ENCODE measurements around the gene HIGD1C. TPM values are rescaled to one million over a fixed set of nuclear protein-coding genes. Genes with fewer than 3 reads are reported as not detected.

Gene HIGD1C
- total RNA-seq, 3 donors from 2014 or later, result not detected

DNA sequence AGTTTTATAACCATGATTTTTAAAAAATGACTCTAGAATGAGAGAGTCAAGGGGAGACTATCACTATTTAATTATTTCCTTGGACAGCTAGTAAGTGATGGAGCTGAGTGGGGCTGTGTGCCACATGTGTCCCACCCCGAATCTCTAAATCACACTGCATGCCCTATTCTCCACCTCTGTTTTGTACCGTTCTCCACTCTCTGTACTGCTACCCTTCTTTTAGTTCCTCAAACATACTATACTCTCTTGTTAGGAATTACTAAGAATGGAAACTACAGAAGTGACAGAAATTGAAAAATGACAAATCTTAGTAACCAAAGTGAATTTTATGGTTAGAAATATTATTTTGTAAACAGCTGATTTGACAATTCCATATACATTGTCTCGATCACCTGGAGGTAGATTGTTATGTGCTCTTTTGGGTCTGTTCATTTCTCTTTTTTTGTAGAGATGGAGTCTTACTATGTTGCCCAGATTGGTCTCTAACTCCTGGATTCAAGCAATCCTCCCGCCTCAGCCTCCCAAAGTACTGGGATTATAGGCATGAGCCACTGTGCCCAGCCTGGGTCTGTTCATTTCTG lies 37.9 kb downstream of the HIGD1C start:
- DNase-seq (ENCODE audit: low spot score in 2 of 2), result no peak
- no peaks in the 10 kb centered on the region for H3K27me3 ChIP-seq
- peak overlapping the region in 1 of 2 donors; percentile 29 for H3K27ac ChIP-seq
- H3K4me3 ChIP-seq, result no peak overlapping the region
- H3K36me3 ChIP-seq, result peaks cover 9% of the 10 kb centered on the region
- intact Hi-C loops (cut with DNase I; ENCODE audit: low total_unique reads), result no loop called here
- H3K9me3 ChIP-seq, result no peaks in the 10 kb centered on the region
- no peak for TF ChIP-seq POLR2A (IDR thresholded peaks at IDR 0.05)
- TF ChIP-seq POLR2AphosphoS5 (IDR thresholded peaks at IDR 0.05), result no peak
- TF ChIP-seq, protein P1, sequence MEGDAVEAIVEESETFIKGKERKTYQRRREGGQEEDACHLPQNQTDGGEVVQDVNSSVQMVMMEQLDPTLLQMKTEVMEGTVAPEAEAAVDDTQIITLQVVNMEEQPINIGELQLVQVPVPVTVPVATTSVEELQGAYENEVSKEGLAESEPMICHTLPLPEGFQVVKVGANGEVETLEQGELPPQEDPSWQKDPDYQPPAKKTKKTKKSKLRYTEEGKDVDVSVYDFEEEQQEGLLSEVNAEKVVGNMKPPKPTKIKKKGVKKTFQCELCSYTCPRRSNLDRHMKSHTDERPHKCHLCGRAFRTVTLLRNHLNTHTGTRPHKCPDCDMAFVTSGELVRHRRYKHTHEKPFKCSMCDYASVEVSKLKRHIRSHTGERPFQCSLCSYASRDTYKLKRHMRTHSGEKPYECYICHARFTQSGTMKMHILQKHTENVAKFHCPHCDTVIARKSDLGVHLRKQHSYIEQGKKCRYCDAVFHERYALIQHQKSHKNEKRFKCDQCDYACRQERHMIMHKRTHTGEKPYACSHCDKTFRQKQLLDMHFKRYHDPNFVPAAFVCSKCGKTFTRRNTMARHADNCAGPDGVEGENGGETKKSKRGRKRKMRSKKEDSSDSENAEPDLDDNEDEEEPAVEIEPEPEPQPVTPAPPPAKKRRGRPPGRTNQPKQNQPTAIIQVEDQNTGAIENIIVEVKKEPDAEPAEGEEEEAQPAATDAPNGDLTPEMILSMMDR (IDR thresholded peaks at IDR 0.05), result no peak
- H3K4me1 ChIP-seq, result no peaks in the 10 kb centered on the region

DNA sequence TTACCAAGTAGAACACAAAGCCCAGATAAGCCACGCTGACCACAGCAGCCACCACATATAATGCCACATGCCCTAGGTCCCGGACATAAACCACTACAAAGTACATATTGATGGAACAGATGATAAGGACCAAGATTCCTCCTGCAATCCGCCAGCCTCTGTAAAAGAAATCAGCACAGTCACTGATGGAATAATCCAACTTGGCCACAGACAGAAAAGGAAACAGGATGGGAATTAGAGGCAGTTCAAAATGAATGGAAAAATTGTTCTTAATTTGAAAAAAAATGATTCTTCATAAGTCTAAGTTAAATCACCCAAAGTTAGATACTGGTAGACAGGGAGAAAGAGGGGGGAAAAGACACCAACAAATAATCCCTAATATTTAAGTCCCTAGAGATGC lies 38.4 kb downstream of the HIGD1C start:
- H3K9me3 ChIP-seq, result no peaks in the 10 kb centered on the region
- H3K4me3 ChIP-seq, result no peak overlapping the region
- peak overlapping the region in 1 of 2 donors; percentile 29 for H3K27ac ChIP-seq
- peaks cover 9% of the 10 kb centered on the region for H3K36me3 ChIP-seq
- no peak for DNase-seq (ENCODE audit: low spot score in 2 of 2)
- intact Hi-C loops (cut with DNase I; ENCODE audit: low total_unique reads), result no loop called here
- no peaks in the 10 kb centered on the region for H3K4me1 ChIP-seq
- TF ChIP-seq, protein P1 (IDR thresholded peaks at IDR 0.05), result no peak
- no peaks in the 10 kb centered on the region for H3K27me3 ChIP-seq

DNA sequence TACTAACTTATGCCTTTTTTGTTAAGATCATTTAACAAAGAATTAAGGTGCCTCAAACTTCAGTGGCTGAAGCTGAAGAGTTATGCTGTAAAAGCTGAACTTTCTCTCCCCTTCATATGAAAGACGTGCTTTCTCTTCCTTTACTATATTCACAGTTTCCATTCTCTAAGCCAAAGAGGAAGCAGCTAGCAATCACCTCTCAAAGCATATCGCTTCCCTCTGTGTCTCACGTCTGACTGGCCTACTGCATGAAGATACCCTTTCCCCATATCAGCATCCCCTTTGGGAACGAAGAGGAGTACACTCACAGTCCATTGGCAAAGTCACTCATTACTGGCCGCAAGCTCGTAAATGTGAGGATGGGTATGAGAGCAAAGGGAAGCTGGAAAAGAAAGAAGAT lies 38.9 kb downstream of the HIGD1C start:
- TF ChIP-seq POLR2A (IDR thresholded peaks at IDR 0.05) (no peak), POLR2AphosphoS5 (IDR thresholded peaks at IDR 0.05) (no peak)
- TF ChIP-seq, protein P1 (IDR thresholded peaks at IDR 0.05), result no peak
- H3K36me3 ChIP-seq, result peaks cover 9% of the 10 kb centered on the region

DNA sequence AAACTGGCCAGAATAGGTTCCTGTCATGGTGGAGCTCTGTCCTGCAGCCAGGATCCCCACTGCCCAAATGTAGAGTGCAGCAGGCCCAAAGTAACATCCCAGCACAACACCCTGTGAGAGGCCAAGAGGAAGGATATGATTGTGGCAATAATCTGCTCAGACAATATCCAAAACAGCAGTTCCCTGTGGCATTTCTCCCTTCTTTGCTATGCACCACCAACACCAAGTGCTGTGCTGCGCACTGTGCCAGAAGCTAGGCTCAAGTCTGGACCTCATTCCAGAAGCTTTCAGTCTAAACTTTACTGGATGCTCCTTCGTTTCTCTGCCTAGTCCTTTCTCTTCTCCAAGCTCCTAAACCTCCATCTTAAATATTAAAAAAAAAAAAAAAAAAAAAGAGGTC lies 40.5 kb downstream of the HIGD1C start:
- no peak overlapping the region for H3K4me3 ChIP-seq
- no peak for DNase-seq (ENCODE audit: low spot score in 2 of 2)
- H3K9me3 ChIP-seq, result no peaks in the 10 kb centered on the region
- H3K36me3 ChIP-seq, result peaks cover 9% of the 10 kb centered on the region
- H3K4me1 ChIP-seq, result no peaks in the 10 kb centered on the region
- intact Hi-C loops (cut with DNase I; ENCODE audit: low total_unique reads), result no loop called here
- TF ChIP-seq POLR2A (IDR thresholded peaks at IDR 0.05) (no peak), POLR2AphosphoS5 (IDR thresholded peaks at IDR 0.05) (no peak)
- TF ChIP-seq, protein P1 (IDR thresholded peaks at IDR 0.05), result no peak
- no peaks in the 10 kb centered on the region for H3K27me3 ChIP-seq
- H3K27ac ChIP-seq, result no peak overlapping the region

More for the DNA sequence above, 38.9 kb downstream of the HIGD1C start:
- Histone ChIP-seq H3K4me3 (no peak overlapping the region), H3K9me3 (no peaks in the 10 kb centered on the region), H3K4me1 (no peaks in the 10 kb centered on the region), H3K27me3 (no peaks in the 10 kb centered on the region), H3K27ac (no peak overlapping the region)
- intact Hi-C loops (cut with DNase I; ENCODE audit: low total_unique reads), result no loop called here
- DNase-seq (ENCODE audit: low spot score in 2 of 2), result no peak

DNA sequence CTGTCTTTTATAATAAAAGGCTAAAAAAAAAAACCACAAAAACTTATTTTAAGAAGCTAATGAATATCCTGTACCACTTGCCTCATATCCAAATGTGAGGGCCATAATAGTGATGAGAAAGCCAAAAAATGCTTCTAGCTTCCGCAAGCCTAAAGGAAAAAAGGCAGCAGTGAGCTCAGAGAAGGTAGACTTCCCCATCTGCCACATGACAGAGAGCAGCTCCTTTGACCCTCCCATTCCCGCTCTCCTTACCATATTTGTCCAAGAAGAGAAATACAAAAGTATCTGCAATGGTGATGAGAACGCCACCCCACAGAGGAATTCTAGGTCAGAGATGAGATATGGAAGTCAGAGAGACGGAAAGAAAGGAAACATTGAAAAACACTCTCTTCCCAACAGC lies 46.7 kb downstream of the HIGD1C start:
- TF ChIP-seq POLR2AphosphoS5 (IDR thresholded peaks at IDR 0.05) (no peak), POLR2A (IDR thresholded peaks at IDR 0.05) (no peak)
- no peaks in the 10 kb centered on the region for H3K27me3 ChIP-seq
- no peak overlapping the region for H3K27ac ChIP-seq
- DNase-seq (ENCODE audit: low spot score in 2 of 2), result no peak
- no peaks in the 10 kb centered on the region for H3K36me3 ChIP-seq
- no peaks in the 10 kb centered on the region for H3K4me1 ChIP-seq
- intact Hi-C loops (cut with DNase I; ENCODE audit: low total_unique reads), result no loop called here
- H3K9me3 ChIP-seq, result no peaks in the 10 kb centered on the region
- H3K4me3 ChIP-seq, result no peak overlapping the region

DNA sequence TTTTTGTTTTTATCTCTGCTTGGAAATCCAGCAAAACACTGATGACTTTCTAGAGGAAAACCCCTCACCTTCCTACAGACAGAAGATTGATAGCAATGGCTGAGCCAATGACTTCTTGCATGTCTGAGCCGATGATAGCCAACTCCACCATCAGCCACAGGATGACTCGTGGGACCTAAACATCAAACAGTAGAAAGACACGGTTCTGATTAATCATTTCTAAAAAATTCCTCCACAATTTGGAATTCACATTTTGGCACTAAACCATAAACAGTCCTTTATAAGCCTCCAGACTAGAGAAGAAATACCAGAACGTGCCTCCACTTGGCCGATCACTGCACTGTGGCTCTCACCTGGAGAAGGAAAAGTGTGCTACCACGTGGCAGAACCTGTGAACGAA lies 47.9 kb downstream of the HIGD1C start:
- no peak for DNase-seq (ENCODE audit: low spot score in 2 of 2)
- TF ChIP-seq, protein P1 (IDR thresholded peaks at IDR 0.05), result no peak
- TF ChIP-seq POLR2AphosphoS5 (IDR thresholded peaks at IDR 0.05) (no peak), POLR2A (IDR thresholded peaks at IDR 0.05) (no peak)
- Histone ChIP-seq H3K27ac (no peak overlapping the region), H3K27me3 (no peaks in the 10 kb centered on the region), H3K4me1 (no peaks in the 10 kb centered on the region), H3K36me3 (no peaks in the 10 kb centered on the region), H3K9me3 (no peaks in the 10 kb centered on the region), H3K4me3 (no peak overlapping the region)
- intact Hi-C loops (cut with DNase I; ENCODE audit: low total_unique reads), result no loop called here

Measured in breast epithelium (tissue), 4 donors.